GM12873 (cell line): ENCODE data around the gene OR14K1.

Source experiments
- CTCF ChIP-seq: IDR thresholded peaks from 2 replicates; pipeline ENCODE4 v1.5.1; 2012; ENCODE audit warnings: low read depth, mild to moderate bottlenecking, moderate library complexity, low read length, control low read depth; ENCODE audit not compliant: insufficient read depth; ENCODE audit errors: missing control alignments

OR14K1 gene

DNA sequence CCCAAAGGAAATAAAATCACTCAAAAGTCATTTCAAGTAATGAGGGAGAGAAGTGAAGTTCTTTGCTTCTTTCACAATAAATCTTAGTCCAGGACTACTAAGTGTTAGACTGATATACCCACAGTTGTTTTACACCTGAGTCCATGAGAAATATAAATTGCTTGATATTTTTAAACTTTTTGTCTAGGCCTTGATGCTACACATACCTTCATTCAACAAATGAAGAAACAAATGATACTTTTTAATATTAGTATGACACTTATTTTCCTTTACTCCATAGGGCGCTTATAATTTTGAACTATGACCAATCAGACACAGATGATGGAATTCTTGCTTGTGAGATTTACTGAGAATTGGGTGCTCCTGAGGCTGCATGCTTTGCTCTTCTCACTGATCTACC lies at the start of gene OR14K1:
TSS of gene OR14K1 (plus strand) at position 301 of the 400 bp plus-strand sequence. CDS start at position 301, 0 bp downstream.
- TF ChIP-seq CTCF = no peak

GRCh38 chr1:247701338-247701737 lies 37.1 kb upstream of the OR14K1 start:
- TF ChIP-seq CTCF = no peak

- TF ChIP-seq CTCF = no peak
Measured at GRCh38 chr1:247713753-247714152, 24.7 kb upstream of the OR14K1 start.

- no peak for TF ChIP-seq CTCF
Measured at GRCh38 chr1:247716546-247716945, 21.9 kb upstream of the OR14K1 start, which contains the start of gene OR6F1. Gene OR6F1, minus strand, starts transcription at chr1:247716646. Its CDS starts 3,891 bp downstream, at chr1:247712755.

- TF ChIP-seq CTCF = no peak
Measured at GRCh38 chr1:247721222-247721621, 17.2 kb upstream of the OR14K1 start.

- TF ChIP-seq CTCF = no peak
Measured at GRCh38 chr1:247740721-247741120, 2.3 kb downstream of the OR14K1 start.

DNA sequence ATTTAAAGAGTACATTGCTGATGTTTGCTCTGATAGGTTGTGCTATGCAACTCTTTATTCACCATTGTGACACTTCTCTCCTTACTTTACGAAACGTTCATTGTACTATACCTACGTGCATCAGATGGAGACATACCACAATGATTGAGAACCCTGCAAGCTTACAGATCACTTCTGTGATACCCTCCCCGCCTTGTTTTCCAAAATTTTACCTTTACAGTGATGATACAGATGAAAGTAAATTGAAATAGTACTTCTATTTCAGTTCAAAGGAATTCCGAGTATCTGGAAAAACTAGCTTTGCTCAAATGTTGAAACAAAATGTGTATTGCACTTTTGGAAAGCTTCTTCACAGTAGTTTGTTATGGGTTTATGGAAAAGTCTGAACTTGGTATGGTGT lies 3.3 kb downstream of the OR14K1 start:
- TF ChIP-seq CTCF = no peak
